ENCODE data around the gene SIX3.

SIX3 gene

GRCh38 chr2:44931198-44931780 is 10.2 kb upstream of the SIX3 start:
- DNase-seq (ENCODE audit: low read depth) = no peak

GRCh38 chr2:44932079-44932478 is 9.4 kb upstream of the SIX3 start:
- no peak for DNase-seq (ENCODE audit: low read depth)

GRCh38 chr2:44932564-44933392 is 8.7 kb upstream of the SIX3 start:
- DNase-seq (ENCODE audit: low read depth) = no peak

GRCh38 chr2:44933434-44933951 is 8.0 kb upstream of the SIX3 start:
- no peak for DNase-seq (ENCODE audit: low read depth)

GRCh38 chr2:44934038-44934982 is 7.2 kb upstream of the SIX3 start:
- no peak for DNase-seq (ENCODE audit: low read depth)

- DNase-seq (ENCODE audit: low read depth) = no peak
Measured at GRCh38 chr2:44934983-44935728, 6.3 kb upstream of the SIX3 start.

GRCh38 chr2:44935729-44936098 is 5.8 kb upstream of the SIX3 start:
- DNase-seq (ENCODE audit: low read depth) = no peak

- no peak for DNase-seq (ENCODE audit: low read depth)
Measured at GRCh38 chr2:44936275-44936674, 5.2 kb upstream of the SIX3 start.

GRCh38 chr2:44936715-44937687 is 4.5 kb upstream of the SIX3 start:
- DNase-seq (ENCODE audit: low read depth) = no peak

GRCh38 chr2:44937688-44938240 is 3.7 kb upstream of the SIX3 start:
- no peak for DNase-seq (ENCODE audit: low read depth)

GRCh38 chr2:44938287-44939105 is 3.0 kb upstream of the SIX3 start:
- DNase-seq (ENCODE audit: low read depth) = no peak

GRCh38 chr2:44939106-44940048 is 2.1 kb upstream of the SIX3 start:
- DNase-seq (ENCODE audit: low read depth) = no peak

GRCh38 chr2:44940049-44940494 is 1.4 kb upstream of the SIX3 start:
- DNase-seq (ENCODE audit: low read depth) = no peak

GRCh38 chr2:44940732-44941464 is 604 bp upstream of the SIX3 start:
- DNase-seq (ENCODE audit: low read depth) = no peak

GRCh38 chr2:44942304-44943030 is 965 bp downstream of the SIX3 start:
- no peak for DNase-seq (ENCODE audit: low read depth)

- no peak for DNase-seq (ENCODE audit: low read depth)
Measured at GRCh38 chr2:44943031-44943692, 1.7 kb downstream of the SIX3 start.

Measured in non-pigmented ciliary epithelial cell (primary cell).